Stimulated activated CD4-positive, alpha-beta T cell treated with anti-CD3 and anti-CD28 coated beads, Interleukin-2, amount 100 ng/mL, for 48 hours (primary cell): ENCODE measurements around the gene NPW.
"Not testable (repeated sequence)": the region's sequence is repeated elsewhere in the genome, so short reads cannot be mapped to it uniquely, and the experiment has no call there.

Experiments used
- DNase-seq, 2 donors: peaks; one replicate each; pipeline ENCODE4 v3.0.0-alpha.2; 2020

The NPW gene

DNA sequence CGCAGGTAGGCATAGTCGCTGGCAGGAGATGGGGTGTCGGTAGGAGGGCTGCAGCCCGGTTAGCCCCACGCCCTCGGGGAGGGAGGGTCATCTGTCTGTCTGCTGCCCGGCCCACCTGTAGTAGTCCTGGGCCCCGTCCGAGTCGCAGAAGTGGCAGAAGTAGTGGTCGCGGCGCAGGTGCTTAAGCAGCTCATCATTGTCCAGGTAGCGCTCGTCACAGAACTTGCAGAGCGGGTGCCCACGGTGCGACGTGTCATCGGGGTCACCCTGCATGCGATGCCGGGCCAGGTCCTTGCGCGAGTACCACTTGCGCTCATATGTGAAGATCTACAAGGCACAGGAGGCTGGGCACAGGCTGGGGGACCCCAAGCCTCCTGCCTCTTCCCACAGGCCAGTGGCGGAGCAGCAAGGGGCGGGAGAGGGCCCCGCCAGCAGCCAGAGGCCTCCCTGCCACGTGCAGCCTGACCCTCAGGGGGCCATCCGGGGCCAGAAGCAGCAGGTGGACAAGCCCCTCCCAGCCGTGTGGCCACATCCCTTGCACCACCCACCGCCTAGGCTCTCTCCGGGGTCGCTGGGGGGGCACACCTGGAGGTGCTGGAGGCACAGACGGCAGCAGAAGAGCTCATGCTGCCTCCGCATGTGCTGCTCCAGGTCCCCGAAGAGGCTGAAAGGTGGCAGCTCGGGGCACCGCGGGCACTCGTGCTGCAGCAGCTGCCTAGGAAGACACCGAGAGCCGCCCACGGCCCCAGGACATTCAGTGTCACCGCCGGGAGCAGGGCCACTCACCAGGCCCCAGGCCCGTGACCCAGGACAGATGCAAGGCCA lies 17.0 kb upstream of the NPW start:
- DNase-seq, result no peak

DNA sequence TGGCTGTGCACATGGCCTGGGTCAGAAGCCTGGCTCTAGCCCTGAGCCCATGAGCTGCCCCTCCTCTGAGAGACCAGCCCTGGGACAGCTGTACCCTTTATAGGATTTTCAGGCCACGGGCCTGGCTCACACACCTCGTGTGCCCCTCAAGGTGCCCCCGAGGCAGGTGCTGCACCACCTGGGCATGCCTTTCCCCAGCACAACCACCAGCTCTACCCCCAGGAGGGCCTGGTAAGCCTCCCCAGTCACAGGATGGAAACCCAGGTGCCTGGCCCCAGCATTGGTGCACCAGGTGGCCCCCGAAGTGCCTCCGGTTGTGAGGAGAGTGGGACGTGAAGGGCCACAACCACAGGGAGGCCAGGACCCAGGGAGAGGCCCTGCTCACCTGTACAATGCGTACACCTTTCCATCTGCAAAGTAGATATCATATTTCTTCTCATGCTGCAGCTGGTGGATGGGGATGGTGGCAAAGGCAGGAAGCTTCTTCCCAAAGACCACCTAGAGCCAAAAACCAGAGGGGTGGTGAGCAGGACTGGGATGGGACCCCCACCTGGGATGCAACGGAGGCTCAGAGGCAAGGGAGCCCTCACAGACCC lies 16.3 kb upstream of the NPW start:
- DNase-seq, result no peak

DNA sequence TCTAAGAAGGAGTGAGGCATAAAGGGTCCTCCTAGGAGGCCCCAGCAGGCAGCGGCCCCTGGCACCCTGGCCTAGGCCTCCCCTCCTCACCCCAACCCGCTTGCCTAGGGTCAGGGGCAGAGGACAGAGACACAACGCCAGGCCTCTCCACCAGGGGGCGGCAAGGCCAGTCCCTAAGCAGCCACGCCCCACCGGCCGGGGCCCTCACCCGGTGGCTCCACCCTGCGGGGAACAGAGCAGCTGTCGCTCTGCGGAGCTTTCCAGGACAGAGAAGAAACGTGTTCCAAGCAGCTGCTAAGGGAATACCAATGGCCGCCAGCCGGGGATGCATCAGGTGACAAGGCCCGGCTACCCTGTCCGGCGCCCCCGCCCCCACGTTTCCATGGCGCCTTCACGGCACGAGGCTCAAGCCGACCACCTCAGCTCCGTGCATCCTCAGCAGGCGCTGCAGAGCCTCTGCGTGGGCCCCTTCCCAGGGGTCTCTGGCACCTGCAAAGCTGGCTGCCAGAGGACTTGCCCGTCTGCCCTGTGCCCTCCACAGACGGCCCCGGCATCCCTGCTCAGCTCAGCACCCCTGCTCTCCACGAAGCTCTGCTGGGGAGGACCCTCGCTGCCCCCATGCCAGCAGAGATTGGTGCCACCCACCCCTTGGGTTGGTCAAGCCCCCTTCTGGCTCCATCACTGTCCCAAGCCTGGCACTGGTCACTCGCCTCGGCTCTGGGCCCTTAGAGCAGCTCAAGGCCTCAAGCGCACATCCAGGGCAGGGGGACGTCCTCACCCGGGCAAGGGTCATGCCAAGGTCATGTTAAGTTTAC lies 15.6 kb upstream of the NPW start:
- DNase-seq, result peak; percentile 90 to 91

DNA sequence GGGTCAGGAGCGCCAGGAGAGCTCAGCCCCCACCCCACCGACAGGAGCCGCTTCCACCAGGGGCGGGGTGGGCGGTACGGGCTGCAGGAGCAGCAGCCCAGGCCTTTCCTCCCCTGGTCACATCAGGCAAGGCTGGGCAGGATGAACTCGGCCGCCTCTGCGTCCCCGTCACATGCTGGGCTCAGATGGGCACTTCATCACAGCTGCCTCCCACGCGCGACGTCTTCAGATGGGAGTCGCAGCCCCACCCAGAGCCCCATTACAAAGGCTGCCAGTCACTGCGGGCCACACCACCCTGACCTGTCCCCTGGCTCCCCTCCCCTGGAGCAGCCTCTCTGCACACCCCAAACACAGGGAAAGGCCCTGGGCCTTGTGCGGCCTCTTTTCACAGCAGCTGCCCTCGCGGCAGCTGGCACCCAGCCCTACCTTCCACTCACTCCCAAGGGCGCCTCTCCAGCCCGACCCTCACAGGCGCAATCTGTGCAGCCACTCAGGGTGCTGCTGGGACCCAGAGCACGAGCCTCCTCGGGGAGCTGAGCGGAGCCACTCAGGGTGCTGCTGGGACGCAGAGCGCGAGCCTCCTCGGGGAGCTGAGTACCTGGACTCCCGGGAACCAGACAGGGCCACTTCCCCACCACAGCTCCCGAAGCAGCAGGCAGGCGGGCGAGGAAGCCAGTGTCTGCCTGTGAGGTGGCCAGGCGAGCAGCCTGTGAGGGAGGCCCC lies 14.6 kb upstream of the NPW start:
- no peak for DNase-seq

DNA sequence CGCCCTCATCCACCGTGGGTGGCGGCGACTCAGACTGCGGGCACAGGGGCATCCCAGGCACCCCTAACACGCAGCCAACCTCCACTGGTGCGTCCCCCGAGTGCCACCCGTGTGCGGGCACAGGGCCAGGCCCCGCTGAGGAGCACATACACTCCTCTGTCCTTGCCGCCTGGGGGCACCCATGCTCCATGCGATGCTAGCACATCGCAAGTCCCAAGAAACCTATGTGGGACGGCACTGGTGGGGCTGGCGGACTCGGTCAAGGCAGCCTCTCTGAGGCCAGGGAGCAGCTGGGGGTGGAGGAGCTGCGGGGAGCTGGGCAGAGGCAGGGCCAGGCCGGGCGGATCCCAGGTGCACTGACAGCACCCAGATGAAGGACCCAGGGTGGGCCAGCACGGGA lies 13.9 kb upstream of the NPW start:
- DNase-seq, result no peak

DNA sequence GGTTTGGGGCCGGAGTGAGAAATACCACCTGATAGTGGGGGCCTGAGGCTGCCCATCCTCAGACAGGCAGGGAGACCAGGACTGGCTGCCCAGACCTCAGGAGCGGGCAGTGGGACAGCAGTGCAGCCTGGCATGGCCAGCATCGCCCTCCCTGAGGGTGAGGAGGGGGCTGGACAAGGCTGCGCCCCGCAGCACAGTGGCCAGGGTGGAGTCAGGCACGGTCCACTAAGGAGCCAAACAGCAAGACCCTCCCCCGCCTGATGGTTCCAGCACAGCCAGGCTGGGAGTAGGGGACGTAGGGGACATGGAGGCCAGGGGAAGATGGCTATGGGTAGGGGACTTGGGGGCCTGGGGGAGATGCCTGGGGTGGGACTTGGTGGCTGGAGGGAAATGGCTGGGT lies 13.3 kb upstream of the NPW start:
- DNase-seq, result no peak

DNA sequence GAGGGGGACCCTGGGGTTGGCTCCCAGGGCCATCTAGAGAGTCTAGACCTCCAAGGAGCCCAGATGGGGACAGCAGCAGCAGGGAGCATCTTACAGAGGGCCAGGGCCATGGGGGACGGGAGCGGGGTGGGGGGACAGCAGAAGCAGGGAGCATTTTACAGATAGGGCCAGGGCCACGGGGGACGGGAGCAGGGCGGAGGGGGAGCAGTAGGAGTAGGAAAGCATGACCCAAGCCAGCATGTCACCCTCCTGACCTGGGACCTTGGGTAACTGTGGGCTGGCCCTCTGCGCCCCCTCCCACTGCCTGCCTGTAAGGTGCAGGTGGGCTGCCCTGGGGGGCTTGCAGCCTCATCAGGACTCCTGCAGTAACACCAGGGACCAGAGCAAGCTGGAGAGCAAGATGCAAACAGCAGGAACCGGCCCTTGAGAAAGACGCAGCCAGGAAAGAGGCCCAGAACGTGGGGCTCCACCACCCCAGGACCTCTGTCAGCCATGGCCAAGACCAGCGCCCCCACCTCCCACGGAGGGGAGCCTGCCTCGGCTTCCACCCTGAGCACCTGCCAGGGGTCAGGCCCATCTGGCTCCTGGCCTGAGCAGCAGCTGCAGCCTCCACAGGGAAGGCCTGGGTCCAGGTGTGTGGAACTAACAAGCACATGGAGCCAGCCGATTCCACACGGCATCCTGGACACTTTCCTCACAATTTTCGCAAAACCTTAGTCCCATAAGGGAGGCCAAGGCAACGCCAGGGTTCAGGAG lies 12.3 kb upstream of the NPW start:
- DNase-seq, result no peak

DNA sequence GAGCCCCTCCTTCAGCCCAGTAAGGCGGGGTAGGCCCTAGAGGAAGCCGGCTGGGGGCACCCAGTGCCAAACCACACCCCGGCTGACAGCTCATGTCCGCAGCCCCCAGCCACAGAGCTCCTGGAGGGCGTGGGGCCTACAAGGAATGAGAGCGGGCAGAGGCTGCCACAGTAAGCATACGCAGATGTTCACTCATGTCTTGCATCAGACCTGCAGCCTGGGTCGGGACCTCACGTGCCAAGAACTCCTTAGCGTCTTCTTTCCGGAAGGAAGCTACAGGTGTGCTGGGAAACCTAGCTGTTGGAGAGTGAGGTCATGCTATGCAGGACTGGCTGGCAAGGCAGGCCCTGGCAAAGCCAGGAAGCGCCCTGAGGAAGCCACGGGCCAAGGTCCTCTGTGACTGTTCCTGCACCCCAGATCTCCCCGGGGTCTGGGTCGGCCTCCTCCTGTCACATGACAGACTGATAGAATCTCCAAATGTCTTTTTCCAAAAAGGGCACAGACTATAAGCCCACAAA lies 11.5 kb upstream of the NPW start:
- no peak for DNase-seq

DNA sequence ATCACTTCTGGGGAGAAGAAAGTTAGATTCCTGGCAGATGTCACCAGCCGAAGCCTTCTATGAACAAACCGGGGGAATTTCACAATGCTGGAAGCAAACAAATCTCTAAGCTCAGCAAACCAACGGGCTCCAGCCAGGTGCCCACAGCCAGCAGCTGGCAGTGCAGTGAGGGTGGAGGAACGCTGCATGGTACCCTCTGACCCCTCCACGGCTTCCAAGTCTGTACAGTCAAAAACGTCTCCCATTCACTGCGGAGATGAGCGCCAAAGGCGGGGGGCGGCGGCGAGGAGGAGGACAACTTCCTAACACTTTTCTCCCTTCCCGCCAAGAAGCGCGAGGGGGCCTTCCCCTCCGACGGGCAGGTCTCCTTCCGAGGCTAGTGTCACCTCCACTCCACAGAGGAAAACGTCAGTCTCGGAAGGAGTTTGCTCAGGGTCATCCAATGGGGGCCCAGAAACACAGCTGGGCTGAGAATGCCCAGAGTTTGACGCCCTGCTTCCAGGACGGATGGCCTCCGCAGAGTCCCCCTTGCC lies 10.9 kb upstream of the NPW start:
- DNase-seq, result no peak

DNA sequence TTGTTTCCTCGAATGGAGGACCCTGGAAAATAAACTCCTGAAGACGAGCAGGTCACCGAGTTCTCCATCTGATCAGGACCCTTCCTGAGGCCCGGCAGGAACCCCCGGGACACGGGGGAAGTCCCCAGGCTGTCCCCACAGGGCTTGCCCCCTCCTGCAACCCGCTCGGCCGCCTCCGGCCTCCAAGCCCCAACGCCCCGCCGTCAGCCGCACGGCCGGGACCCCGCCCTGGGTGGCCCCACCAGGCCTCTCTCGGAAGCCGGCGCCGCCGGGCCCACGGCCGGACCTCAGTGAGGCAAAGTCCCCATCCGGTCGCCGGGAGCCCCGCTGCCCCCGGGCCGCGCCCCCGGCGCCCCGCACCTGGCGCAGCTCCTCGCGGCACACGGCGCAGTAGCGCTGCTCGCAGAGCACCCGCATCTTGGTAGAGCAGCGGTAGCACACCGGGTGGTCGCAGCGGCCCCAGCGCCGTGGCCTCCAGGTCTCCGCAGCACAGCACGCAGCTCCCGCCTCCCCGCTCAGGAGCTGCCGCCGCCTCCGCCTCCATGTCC lies 10.3 kb upstream of the NPW start:
- no peak for DNase-seq

DNA sequence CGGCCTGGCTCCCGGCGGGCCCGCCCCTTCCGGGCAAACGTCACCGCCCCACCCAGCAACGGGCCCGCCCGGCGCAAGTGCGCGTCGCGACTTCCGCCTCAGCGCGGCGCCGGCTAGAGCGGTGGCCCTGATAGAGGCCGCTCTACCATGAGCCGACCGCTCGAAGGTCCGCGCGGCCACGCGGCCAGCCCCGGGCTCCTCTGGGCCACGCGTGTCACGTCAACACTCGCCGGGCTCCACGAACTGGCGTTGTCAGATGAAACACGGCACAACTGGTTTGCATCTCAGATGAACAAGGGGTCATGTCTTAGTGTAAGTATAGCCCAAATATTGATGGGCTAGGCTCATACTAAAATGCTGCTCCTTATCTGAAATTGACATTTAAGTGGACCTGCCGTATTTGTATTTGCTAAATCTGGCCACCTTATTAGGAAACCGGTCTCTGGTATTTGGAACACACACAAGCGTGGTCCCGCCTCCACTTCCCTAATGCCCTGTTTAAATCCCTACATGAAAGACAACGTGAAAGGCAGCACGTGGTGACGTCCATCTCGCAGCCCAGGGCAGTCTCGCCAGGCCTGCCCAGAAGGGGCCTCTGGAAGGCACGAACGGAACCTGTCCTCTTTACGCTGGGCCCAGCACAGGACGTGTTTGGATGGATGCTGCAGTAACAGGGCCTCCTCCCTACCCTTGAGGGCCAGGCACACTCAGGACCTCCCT lies 9.6 kb upstream of the NPW start, which contains the start of gene ZNF598:
TSS of gene ZNF598 (minus strand) at position 31 of the 720 bp plus-strand sequence.
- DNase-seq, result peak; percentile 69 to 73

DNA sequence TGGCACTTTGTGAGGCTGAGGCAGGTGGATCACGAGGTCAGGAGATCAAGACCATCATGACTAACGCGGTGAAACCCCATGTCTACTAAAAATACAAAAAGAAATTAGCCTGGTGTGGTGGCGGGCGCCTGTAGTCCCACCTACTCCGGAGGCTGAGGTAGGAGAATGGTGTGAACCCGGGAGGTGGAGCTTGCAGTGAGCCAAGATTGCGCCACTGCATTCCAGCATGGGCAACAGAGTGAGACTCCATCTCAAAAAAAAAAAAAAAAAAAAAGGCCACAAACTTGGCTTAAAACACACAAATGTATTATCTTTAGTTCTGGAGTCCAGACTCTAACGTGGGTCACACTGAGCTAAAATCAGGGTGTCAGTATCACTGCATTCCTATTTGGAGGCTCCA lies 7.9 kb upstream of the NPW start:
- not testable (repeated sequence) for DNase-seq

DNA sequence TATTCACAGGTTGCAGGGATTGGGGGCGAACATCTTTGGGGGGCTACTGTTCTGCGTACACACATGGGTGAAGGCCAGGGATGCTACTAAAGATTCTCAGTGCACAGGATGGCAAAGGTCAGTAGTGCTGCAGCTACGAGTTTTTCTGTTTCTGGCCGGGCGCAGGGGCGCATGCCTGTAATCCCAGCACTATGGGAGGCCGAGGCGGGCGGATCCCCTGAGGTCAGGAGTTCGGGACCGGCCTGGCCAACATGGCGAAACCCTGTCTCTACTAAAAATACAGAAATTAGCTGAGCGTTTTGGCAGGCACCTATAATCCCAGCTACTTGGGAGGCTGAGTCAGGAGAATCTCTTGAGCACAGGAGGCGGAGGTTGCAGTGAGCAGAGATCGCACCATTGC lies 6.1 kb upstream of the NPW start:
- DNase-seq, result no peak

DNA sequence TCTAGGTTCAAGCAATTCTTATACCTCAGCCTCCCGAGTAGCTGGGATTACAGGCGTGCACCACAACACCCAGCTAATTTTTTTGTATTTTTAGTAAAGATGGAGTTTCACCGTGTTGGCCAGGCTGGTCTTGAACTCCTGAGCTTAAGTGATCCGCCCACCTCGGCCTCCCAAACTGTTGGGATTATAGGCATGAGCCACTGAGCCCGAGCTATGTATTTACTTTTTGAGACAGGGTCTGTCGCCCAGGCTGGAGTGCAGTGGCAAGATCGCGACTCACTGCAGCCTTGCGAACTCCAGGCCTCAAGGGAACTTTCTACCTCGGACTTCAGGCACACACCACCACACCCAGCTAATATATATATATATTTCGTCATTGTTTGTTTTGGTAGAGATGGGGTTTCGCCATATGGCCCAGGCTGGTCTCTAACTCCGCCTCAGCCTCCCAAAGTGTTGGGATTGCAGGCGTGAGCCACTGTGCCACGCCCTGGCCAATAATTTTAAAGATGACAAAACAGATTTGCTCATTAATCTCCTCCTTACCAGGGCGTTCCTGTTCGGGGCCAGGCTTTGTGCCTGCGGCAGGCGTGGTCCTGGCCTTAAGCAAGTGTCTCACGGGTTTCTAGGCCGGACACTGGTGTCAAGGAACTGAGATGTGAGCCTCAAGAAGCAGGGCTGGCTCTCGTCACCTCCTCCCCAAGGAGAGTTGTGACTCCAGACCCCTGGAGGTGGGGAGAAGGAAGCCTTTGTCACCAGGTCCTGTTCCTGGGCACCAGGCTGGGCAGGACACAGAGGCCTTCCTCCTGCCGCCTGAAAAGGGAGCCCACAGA lies 4.3 kb upstream of the NPW start:
- no peak for DNase-seq

DNA sequence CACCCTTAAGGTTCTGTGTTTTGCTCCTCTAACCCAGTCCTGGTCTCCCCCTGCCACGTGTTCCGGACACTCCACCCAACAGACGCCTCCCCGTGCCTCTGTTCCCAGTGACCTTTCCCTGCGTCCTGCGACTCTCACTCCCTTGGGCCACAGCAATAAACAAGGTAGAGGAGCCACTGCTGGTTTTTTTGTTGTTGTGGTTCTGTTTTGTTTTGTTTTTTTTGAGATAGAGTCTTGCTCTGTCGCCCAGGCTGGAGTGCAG lies 3.7 kb upstream of the NPW start:
- DNase-seq, result no peak

DNA sequence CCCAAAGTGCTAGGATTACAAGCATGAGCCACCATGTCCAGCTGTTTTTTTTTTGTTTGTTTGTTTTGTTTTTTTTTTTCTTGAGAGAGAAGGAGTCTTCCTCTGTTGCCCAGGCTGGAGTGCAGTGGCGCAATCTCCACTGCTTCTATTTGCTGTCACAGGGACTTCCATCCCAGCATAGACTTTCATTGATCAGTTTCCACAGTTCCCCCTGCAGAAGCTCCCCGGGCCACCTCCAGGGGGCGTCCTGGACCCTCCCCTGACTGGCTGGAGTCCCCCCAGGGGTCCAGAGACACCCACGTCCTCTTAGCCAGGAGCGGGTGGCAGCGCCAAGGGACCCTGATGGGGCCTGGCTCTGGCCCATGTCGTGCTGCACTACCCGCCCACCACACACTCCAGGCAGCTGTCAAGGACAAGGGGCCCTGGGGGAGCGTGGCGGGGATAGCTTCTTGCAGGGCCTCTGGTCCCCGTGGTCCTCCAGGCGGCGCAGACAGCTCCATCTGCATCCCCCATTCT lies 3.1 kb upstream of the NPW start:
- DNase-seq, result no peak

DNA sequence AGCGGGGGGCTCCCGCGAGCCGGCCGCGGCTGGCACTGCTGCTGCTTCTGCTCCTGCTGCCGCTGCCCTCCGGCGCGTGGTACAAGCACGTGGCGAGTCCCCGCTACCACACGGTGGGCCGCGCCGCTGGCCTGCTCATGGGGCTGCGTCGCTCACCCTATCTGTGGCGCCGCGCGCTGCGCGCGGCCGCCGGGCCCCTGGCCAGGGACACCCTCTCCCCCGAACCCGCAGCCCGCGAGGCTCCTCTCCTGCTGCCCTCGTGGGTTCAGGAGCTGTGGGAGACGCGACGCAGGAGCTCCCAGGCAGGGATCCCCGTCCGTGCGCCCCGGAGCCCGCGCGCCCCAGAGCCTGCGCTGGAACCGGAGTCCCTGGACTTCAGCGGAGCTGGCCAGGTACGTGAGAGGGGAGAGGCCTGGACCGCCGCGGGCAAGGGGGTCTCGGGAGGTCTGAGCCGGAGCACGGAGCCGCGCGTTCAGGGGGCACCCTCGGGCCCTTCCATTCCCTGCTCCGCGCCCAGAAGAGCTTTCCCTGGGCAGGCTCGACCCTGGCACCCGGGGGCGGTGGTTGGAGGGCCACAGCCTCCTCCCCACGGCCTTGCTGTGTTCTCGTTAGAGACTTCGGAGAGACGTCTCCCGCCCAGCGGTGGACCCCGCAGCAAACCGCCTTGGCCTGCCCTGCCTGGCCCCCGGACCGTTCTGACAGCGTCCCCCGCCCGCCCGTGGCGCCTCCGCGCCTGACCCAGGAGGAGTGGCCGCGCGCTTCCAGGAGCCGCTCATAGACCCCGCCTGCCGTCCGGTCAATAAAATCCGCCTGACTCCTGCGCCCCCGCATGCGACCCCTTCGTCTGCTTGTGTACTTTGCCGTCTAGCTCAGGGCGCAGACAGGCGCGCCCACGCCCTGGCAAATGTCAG lies 591 bp downstream of the NPW start:
- DNase-seq, result no peak

DNA sequence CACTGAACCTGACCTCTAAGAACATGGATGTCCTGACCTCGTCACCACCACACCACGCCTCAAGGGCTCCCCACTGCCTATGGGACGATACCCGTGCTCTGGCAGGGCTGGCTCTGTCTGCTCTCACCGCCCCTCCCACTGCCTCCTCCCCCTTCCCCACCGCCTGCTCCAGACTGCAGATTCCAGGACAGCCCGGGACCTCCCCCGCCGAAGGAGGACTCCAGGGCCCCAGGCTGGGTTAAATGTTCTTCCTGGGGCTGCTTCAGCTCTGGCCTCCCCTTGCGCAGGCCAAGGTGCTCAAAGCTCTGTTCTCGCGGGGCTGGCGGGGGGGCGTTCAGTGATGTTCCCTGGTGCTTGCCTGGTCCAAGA lies 3.1 kb downstream of the NPW start:
- no peak for DNase-seq
